Heart left ventricle (tissue), 13 donors: ENCODE measurements around the gene CAPN2.

ENCODE experiments used
- CTCF ChIP-seq, 12 donors: fragments of 200-600 bp; sonication (generic) in 4 of 12; IDR thresholded peaks; one replicate each; pipeline versions ENCODE4 v1.5.0 to v1.8.0; 2018 to 2022; ENCODE audit warnings: antibody characterized with exemption in 12 of 12, mild to moderate bottlenecking in 5 of 12
- POLR2A ChIP-seq, 2 donors: fragments of 450-650 bp; IDR thresholded peaks; one replicate each; pipeline ENCODE4 v1.6.1; 2017; ENCODE audit warnings: antibody characterized with exemption in 2 of 2, mild to moderate bottlenecking in 2 of 2, moderate library complexity in 2 of 2
- donor health status: ischemic (EF 13 %, LVEDD 7.1; RV severe dilation, severe dysfunction).
- donor health status: DM: no; HTN: yes; CAD: no.
- donor health status: DM: no; HTN: no; CAD: no.
- donor health status: ischemic (EF 25% LVEDD 6.9; RV normal size, moderate dysfunction).
- donor health status: ischemic (EF 25% LVEDD 5.7; RV mildly dilated, moderate dysfunction).
- donor health status: ischemic (EF 35%, LVEDD 5.7; RV mildly dilated, moderate dysfunction).
- donor health status: nonischemic (EF 11% LVEDD 7.7; RV severe dilation, severe dysfunction).
- donor health status: DM: yes; HTN: yes; CAD: no.
- donor health status: PGD.
- donor health status: ischemic (EF 29% LVEDD 5.4; RV normal size, mild dysfunction).
- donor health status: nonischemic (EF 23%, LVEDD 6.1; RV moderate dilation, normal function).

- no peak for TF ChIP-seq CTCF (IDR thresholded peaks at IDR 0.05)
- no peak for TF ChIP-seq POLR2A (IDR thresholded peaks at IDR 0.05)
These were observed 11.9 kb upstream of the CAPN2 start for GRCh38 chr1:223700388-223700918.
